Endothelial cell of umbilical vein (primary cell): Measurements from ENCODE around the gene MIEN1. TPM values are rescaled to one million over a fixed set of nuclear protein-coding genes. Genes with fewer than 3 reads are reported as not detected.
"Not testable (repeated sequence)": the region's sequence is repeated elsewhere in the genome, so short reads cannot be mapped to it uniquely, and the experiment has no call there.

Source experiments
- BruUV-seq: library from RNA; stranded (reverse); fragments of 400-500 nt; replicated peaks from 2 replicates; lab custom pipeline; 2021; lab: Mats Ljungman, UMichigan
- CTCF ChIA-PET: fragments of 300-600, 350-600 bp; sonication (Branson Sonifier 250); formaldehyde crosslinking; loops from one replicate; lab custom pipeline; 2021; ENCODE audit warnings: antibody characterized with exemption, inconsistent platforms; lab: Charles Lee
- POLR2A ChIA-PET: fragments of 300-600, 350-600 bp; sonication (Branson Sonifier 250); formaldehyde crosslinking; loops from one replicate; lab custom pipeline; 2021; ENCODE audit warnings: antibody characterized with exemption, inconsistent platforms; lab: Charles Lee
- DNase-seq: peaks from one replicate; pipeline ENCODE4 v3.0.0-alpha.2; 2011; ENCODE audit warnings: low read depth, low spot score
- FAIRE-seq: peaks from 2 replicates; lab custom pipeline; 2011; peaks lifted over from hg19 to GRCh38; lab: Jason Lieb, UNC
- H2AFZ ChIP-seq: 2 replicates; pipeline ENCODE4 v1.6.0; 2012; ENCODE audit warnings: low read depth, low read length, control low read depth, inconsistent platforms
- H3K27ac ChIP-seq: 2 replicates; pipeline ENCODE4 v1.5.1; 2011; ENCODE audit warnings: low read depth, mild to moderate bottlenecking, control low read depth, low read length, moderate library complexity; ENCODE audit not compliant: insufficient read depth
- H3K27me3 ChIP-seq, 2 experiments: 2 replicates each; pipeline versions ENCODE4 v1.6.0 to v1.6.1; 2011; ENCODE audit warnings: low read length in 2 of 2, mixed read lengths in 1 of 2; ENCODE audit not compliant: control insufficient read depth in 2 of 2, insufficient read depth in 2 of 2
- H3K36me3 ChIP-seq, 2 experiments: 2 replicates in 1 of 2; 3 replicates in 1 of 2; pipeline ENCODE4 v1.5.1; 2011; ENCODE audit warnings: low read length in 2 of 2, mild to moderate bottlenecking in 1 of 2, moderate library complexity in 1 of 2; ENCODE audit not compliant: control insufficient read depth in 2 of 2, insufficient read depth in 2 of 2; ENCODE audit errors: extremely low read depth in 1 of 2
- H3K4me1 ChIP-seq: 3 replicates; pipeline ENCODE4 v1.5.1; 2011; ENCODE audit warnings: mild to moderate bottlenecking, low read length; ENCODE audit not compliant: control insufficient read depth, insufficient read depth; ENCODE audit errors: extremely low read depth
- H3K4me2 ChIP-seq: 2 replicates; pipeline ENCODE4 v1.6.1; 2011; ENCODE audit warnings: low read length, control low read depth, mixed read lengths; ENCODE audit not compliant: insufficient read depth
- H3K4me3 ChIP-seq, 3 experiments: fragments of 200-600 bp in 1 of 3; sonication (generic), shearing (Covaris generic) in 1 of 3; replicated peaks in 1 of 3; 2 replicates each; pipeline ENCODE4 v1.5.1; 2011 to 2016; ENCODE audit warnings: control low read depth in 3 of 3, low read length in 3 of 3, mild to moderate bottlenecking in 2 of 3, inconsistent platforms in 1 of 3, low read depth in 1 of 3, moderate library complexity in 1 of 3; ENCODE audit not compliant: insufficient read depth in 1 of 3
- H3K79me2 ChIP-seq: 2 replicates; pipeline ENCODE4 v1.6.0; 2012; ENCODE audit warnings: low read length, inconsistent platforms; ENCODE audit not compliant: control insufficient read depth, insufficient read depth
- H3K9ac ChIP-seq: replicated peaks from 2 replicates; pipeline ENCODE3; 2011; ENCODE audit warnings: low read length, control low read depth; ENCODE audit not compliant: insufficient read depth; ENCODE audit errors: extremely low read depth
- H3K9me1 ChIP-seq: replicated peaks from 3 replicates; pipeline ENCODE4 v1.6.0; 2011; ENCODE audit warnings: mild to moderate bottlenecking, low read length; ENCODE audit not compliant: control insufficient read depth, insufficient read depth; ENCODE audit errors: extremely low read depth
- H3K9me3 ChIP-seq: replicated peaks from 2 replicates; pipeline ENCODE4 v1.5.1; 2012; ENCODE audit warnings: low read length, inconsistent platforms; ENCODE audit not compliant: control insufficient read depth, insufficient read depth
- H4K20me1 ChIP-seq: replicated peaks from 2 replicates; pipeline ENCODE3; 2011; ENCODE audit warnings: mild to moderate bottlenecking, low read length; ENCODE audit not compliant: control insufficient read depth, insufficient read depth; ENCODE audit errors: extremely low read depth
- CTCF ChIP-seq, 2 donors: IDR thresholded peaks; 1 replicate in 1 of 2; 2 replicates in 1 of 2; pipeline ENCODE4 v1.5.1; 2011; ENCODE audit warnings: low read length in 2 of 2, mild to moderate bottlenecking in 2 of 2, moderate library complexity in 2 of 2, control low read depth in 1 of 2, inconsistent platforms in 1 of 2, low read depth in 1 of 2; ENCODE audit not compliant: insufficient read depth in 1 of 2; ENCODE audit errors: extremely low read depth in 1 of 2
- EZH2 ChIP-seq: IDR thresholded peaks from 2 replicates; pipeline ENCODE4 v1.6.1; 2012; ENCODE audit warnings: borderline replicate concordance, low read depth, mild to moderate bottlenecking, moderate library complexity, low read length, inconsistent platforms; ENCODE audit not compliant: severe bottlenecking
- FOS ChIP-seq: IDR thresholded peaks from 2 replicates; pipeline ENCODE4 v1.6.1; 2011; ENCODE audit warnings: mild to moderate bottlenecking, low read length, moderate library complexity, borderline replicate concordance; ENCODE audit not compliant: insufficient read depth
- GATA2 ChIP-seq: IDR thresholded peaks from 2 replicates; pipeline ENCODE4 v1.7.0; 2011; ENCODE audit warnings: low read depth, mild to moderate bottlenecking, moderate library complexity, mixed read lengths, low read length; ENCODE audit not compliant: insufficient read length, insufficient read depth
- JUN ChIP-seq: IDR thresholded peaks from 2 replicates; pipeline ENCODE4 v1.6.1; 2011; ENCODE audit warnings: borderline replicate concordance, low read depth; ENCODE audit not compliant: insufficient read length, insufficient read depth
- MYC ChIP-seq: IDR thresholded peaks from one replicate; pipeline ENCODE4 v1.6.1; 2011; ENCODE audit warnings: mild to moderate bottlenecking, low read depth, low read length
- POLR2A ChIP-seq: IDR thresholded peaks from 2 replicates; pipeline ENCODE4 v1.6.1; 2012; ENCODE audit warnings: low read depth, mild to moderate bottlenecking, control low read depth, low read length
- POLR2AphosphoS5 ChIP-seq: IDR thresholded peaks from 2 replicates; pipeline ENCODE4 v1.6.1; 2012; ENCODE audit warnings: low read depth, mild to moderate bottlenecking, control low read depth, low read length, moderate library complexity; ENCODE audit not compliant: insufficient read depth
- dilution Hi-C: fragments of 300-500 bp; cut with MboI; formaldehyde crosslinking; loops from one replicate; pipeline ENCODE4 v1.15.0; 2019; ENCODE audit warnings: low sequenced_read_pairs; ENCODE audit not compliant: extremely low pct_ligation_motif_present
- intact Hi-C: fragments of 100-400 bp; cut with micrococcal nuclease; formaldehyde crosslinking; loops from one replicate; pipeline ENCODE4 v1.10.0; 2022
- polyA plus RNA-seq, 4 experiments: library from polyadenylated mRNA; depleted of rRNA in 3 of 4; stranded (reverse) in 3 of 4; unstranded in 1 of 4; fragments of >200 nt; gene quantifications; 2 replicates each; pipeline versions ENCODE4 v1.2.1 to v1.2.3, GENCODE V29; 2011 to 2012; ENCODE audit warnings: missing spikeins in 1 of 4
- total RNA-seq: library from RNA; stranded (reverse); gene quantifications from 2 replicates; pipeline ENCODE4 v1.2.3, GENCODE V29; 2021
- TF ChIP-seq, protein P1 (sequence below): IDR thresholded peaks from 2 replicates; pipeline ENCODE4 v1.6.1; 2011; ENCODE audit not compliant: insufficient read depth, insufficient read length

Gene MIEN1
- total and polyA plus RNA-seq, 2 donors (not counting 3 experiments of a cell fraction or from before 2014, with no cell fraction given) = 42.4 to 74.5 TPM

- Histone ChIP-seq H3K27me3 (no peaks in the 10 kb centered on the region), H3K4me1 (peaks cover 12% of the 10 kb centered on the region), H3K9ac (no peak overlapping the region), H3K9me3 (no peaks in the 10 kb centered on the region), H3K27ac (no peak overlapping the region), H3K79me2 (no peaks in the 10 kb centered on the region), H2AFZ (no peak overlapping the region), H4K20me1 (no peaks in the 10 kb centered on the region), H3K9me1 (no peaks in the 10 kb centered on the region), H3K4me3 (no peak overlapping the region), H3K36me3 (peaks cover 0 to 6% of the 10 kb centered on the region in 2 experiments), H3K4me2 (no peak overlapping the region)
- BruUV-seq = no TSS peak
- CTCF ChIA-PET = no interaction called here
- POLR2A ChIA-PET = no interaction called here
- intact Hi-C loops = no loop called here
- dilution Hi-C loops = no loop called here
- TF ChIP-seq JUN (no peak), GATA2 (no peak), CTCF (IDR thresholded peaks at IDR 0.05; ENCODE audit: extremely low read depth in 1 of 2, insufficient read depth in 1 of 2, low read depth in 1 of 2, low read length in 2 of 2) (no peak), POLR2A (no peak), FOS (no peak), EZH2 (no peak), POLR2AphosphoS5 (no peak), MYC (no peak)
- TF ChIP-seq, protein P1, sequence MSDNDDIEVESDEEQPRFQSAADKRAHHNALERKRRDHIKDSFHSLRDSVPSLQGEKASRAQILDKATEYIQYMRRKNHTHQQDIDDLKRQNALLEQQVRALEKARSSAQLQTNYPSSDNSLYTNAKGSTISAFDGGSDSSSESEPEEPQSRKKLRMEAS = no peak
- DNase-seq = no peak
- FAIRE-seq = no peak
Measured at GRCh38 chr17:39711851-39712250, 18.5 kb downstream of the MIEN1 start.

GRCh38 chr17:39711071-39711470, 19.3 kb downstream of the MIEN1 start:
- H3K9me1 ChIP-seq, H3K4me2 ChIP-seq, FAIRE-seq, DNase-seq, H4K20me1 ChIP-seq, intact Hi-C loops, H3K27me3 ChIP-seq, H3K9me3 ChIP-seq, BruUV-seq, H3K79me2 ChIP-seq, H3K4me3 ChIP-seq, H3K9ac ChIP-seq, dilution Hi-C loops, POLR2A ChIA-PET, H3K36me3 ChIP-seq, H3K4me1 ChIP-seq, H3K27ac ChIP-seq, H2AFZ ChIP-seq: not testable (repeated sequence)
- CTCF ChIA-PET = interaction anchor here (1.0 to 1.4 kb wide), 4 partner anchors 19 to 91 kb away, joined by 3 to 5 read pairs (median 3); partner anchors contain the start of gene MIEN1
